Measurements from ENCODE around the gene KRTAP5-6.

The KRTAP5-6 gene

DNA sequence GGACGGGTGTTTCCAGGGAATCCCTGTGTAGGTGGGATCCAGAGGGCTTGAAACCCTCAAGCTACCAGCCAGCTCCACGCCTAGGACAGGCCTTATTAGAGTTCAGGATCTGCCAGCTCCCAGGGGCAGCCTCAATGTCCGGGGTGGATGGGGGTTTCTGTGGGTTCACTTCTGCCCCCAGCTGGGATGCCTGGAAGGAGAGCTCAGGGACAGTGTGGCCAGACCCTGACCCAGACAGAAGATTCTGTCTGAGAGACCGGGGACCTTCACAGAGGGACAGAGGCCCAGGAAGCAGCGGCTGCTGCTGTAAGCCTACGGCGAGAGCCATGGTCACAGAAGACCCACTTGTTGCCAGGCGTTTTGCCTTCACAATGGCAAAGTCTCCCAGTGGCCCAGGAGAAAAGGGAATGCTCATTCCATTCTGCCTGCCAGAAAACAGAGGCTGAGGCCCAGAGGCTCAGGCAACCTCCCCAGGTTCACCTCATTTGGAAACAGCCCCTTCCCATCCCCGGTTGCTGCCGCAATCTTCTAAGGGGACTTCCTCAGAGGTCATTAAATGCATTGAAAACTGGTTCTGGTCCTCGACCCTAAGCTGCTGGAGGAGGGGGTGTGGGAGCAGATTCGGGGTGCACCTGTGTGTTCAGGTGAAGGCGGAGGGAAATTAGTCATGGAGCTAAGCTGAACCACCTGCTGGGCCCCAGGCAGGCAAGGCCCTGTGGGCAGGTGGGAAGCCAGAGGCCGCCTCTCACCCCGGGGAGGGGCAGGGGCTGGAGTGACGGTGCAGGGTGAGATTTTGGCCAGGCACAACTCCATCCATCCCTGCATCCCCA lies 4.9 kb upstream of the KRTAP5-6 start:
- TF ChIP-seq EGR1 (IDR thresholded peaks at IDR 0.05), result no peak
- no peak for TF ChIP-seq NFIC (IDR thresholded peaks at IDR 0.05)
- no peak for TF ChIP-seq ZBTB7A (IDR thresholded peaks at IDR 0.05; ENCODE audit: low read depth)
- no peak for TF ChIP-seq TAF1 (IDR thresholded peaks at IDR 0.05; ENCODE audit: low read depth)
- no peak for TF ChIP-seq CREB1 (IDR thresholded peaks at IDR 0.05; ENCODE audit: low read depth)
- no peak for TF ChIP-seq CEBPB (IDR thresholded peaks at IDR 0.05)
- no peak for TF ChIP-seq RAD21 (IDR thresholded peaks at IDR 0.05; ENCODE audit: low read depth)
- TF ChIP-seq TEAD4 (IDR thresholded peaks at IDR 0.05), result no peak
- TF ChIP-seq EP300 (IDR thresholded peaks at IDR 0.05; ENCODE audit: borderline replicate concordance), result no peak
- no peak for TF ChIP-seq YY1 (IDR thresholded peaks at IDR 0.05; ENCODE audit: low read depth)
- TF ChIP-seq FOXM1 (IDR thresholded peaks at IDR 0.05; ENCODE audit: borderline replicate concordance, low read depth), result no peak
- no peak for TF ChIP-seq TCF12 (IDR thresholded peaks at IDR 0.05; ENCODE audit: low read depth)
- TF ChIP-seq, protein P1, sequence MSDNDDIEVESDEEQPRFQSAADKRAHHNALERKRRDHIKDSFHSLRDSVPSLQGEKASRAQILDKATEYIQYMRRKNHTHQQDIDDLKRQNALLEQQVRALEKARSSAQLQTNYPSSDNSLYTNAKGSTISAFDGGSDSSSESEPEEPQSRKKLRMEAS (IDR thresholded peaks at IDR 0.05), result no peak
- TF ChIP-seq, protein P2, sequence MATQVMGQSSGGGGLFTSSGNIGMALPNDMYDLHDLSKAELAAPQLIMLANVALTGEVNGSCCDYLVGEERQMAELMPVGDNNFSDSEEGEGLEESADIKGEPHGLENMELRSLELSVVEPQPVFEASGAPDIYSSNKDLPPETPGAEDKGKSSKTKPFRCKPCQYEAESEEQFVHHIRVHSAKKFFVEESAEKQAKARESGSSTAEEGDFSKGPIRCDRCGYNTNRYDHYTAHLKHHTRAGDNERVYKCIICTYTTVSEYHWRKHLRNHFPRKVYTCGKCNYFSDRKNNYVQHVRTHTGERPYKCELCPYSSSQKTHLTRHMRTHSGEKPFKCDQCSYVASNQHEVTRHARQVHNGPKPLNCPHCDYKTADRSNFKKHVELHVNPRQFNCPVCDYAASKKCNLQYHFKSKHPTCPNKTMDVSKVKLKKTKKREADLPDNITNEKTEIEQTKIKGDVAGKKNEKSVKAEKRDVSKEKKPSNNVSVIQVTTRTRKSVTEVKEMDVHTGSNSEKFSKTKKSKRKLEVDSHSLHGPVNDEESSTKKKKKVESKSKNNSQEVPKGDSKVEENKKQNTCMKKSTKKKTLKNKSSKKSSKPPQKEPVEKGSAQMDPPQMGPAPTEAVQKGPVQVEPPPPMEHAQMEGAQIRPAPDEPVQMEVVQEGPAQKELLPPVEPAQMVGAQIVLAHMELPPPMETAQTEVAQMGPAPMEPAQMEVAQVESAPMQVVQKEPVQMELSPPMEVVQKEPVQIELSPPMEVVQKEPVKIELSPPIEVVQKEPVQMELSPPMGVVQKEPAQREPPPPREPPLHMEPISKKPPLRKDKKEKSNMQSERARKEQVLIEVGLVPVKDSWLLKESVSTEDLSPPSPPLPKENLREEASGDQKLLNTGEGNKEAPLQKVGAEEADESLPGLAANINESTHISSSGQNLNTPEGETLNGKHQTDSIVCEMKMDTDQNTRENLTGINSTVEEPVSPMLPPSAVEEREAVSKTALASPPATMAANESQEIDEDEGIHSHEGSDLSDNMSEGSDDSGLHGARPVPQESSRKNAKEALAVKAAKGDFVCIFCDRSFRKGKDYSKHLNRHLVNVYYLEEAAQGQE (IDR thresholded peaks at IDR 0.05; ENCODE audit: low read depth), result no peak
- TF ChIP-seq, protein P3, sequence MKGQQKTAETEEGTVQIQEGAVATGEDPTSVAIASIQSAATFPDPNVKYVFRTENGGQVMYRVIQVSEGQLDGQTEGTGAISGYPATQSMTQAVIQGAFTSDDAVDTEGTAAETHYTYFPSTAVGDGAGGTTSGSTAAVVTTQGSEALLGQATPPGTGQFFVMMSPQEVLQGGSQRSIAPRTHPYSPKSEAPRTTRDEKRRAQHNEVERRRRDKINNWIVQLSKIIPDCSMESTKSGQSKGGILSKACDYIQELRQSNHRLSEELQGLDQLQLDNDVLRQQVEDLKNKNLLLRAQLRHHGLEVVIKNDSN (IDR thresholded peaks at IDR 0.05), result no peak

GRCh38 chr11:1692708-1693326 lies 4.2 kb upstream of the KRTAP5-6 start:
- no peak for TF ChIP-seq NFIC (IDR thresholded peaks at IDR 0.05)
- no peak for TF ChIP-seq EGR1 (IDR thresholded peaks at IDR 0.05)
- no peak for TF ChIP-seq ZBTB7A (IDR thresholded peaks at IDR 0.05; ENCODE audit: low read depth)
- no peak for TF ChIP-seq CREB1 (IDR thresholded peaks at IDR 0.05; ENCODE audit: low read depth)
- no peak for TF ChIP-seq CEBPB (IDR thresholded peaks at IDR 0.05)
- TF ChIP-seq RAD21 (IDR thresholded peaks at IDR 0.05; ENCODE audit: low read depth), result no peak
- no peak for TF ChIP-seq TAF1 (IDR thresholded peaks at IDR 0.05; ENCODE audit: low read depth)
- TF ChIP-seq YY1 (IDR thresholded peaks at IDR 0.05; ENCODE audit: low read depth), result no peak
- TF ChIP-seq EP300 (IDR thresholded peaks at IDR 0.05; ENCODE audit: borderline replicate concordance), result no peak
- no peak for TF ChIP-seq TEAD4 (IDR thresholded peaks at IDR 0.05)
- TF ChIP-seq, protein P2 (IDR thresholded peaks at IDR 0.05; ENCODE audit: low read depth), result no peak
- no peak for TF ChIP-seq TCF12 (IDR thresholded peaks at IDR 0.05; ENCODE audit: low read depth)
- no peak for TF ChIP-seq FOXM1 (IDR thresholded peaks at IDR 0.05; ENCODE audit: borderline replicate concordance, low read depth)

DNA sequence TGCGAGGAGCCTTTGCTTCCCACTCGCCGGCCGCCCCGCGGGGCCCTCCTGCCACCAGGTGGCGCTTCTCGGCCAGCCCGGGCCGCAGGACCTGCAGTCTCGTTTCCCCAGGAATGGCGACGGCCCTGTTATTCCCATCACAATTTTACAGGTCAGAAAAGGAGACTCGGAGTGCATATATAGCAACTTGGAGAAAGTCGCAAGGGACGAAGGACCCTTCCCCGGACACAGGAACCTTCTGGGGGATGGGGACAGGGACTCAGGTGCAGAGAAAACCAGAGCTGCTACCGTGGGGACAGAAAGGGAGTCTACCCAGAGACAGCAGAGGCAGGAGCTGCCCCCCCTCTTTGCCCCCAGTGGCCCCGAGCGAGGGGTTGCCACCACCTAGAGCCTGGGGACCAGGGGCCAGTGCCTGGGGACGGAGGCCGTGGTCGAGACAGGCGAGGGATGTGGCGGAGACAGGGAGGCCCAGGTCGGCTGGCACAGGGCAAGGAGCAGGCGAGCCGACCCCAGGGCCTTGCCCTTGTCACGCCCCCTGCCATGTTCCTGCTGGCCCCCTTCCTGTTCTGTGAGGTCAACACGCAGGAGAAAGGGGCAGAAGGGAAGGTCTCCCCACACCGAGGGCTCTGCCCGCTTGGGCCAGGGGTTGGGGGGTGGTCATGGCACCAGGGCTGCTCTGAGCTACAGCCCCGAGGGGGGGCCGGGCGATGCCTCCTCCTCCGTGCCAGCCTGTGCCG lies 3.5 kb upstream of the KRTAP5-6 start:
- TF ChIP-seq ZBTB7A (IDR thresholded peaks at IDR 0.05; ENCODE audit: low read depth) (peak; percentile 97), EP300 (IDR thresholded peaks at IDR 0.05; ENCODE audit: borderline replicate concordance) (no peak), TEAD4 (IDR thresholded peaks at IDR 0.05) (no peak), FOXM1 (IDR thresholded peaks at IDR 0.05; ENCODE audit: borderline replicate concordance, low read depth) (no peak), TCF12 (IDR thresholded peaks at IDR 0.05; ENCODE audit: low read depth) (no peak), EGR1 (IDR thresholded peaks at IDR 0.05) (no peak), CEBPB (IDR thresholded peaks at IDR 0.05) (no peak), TAF1 (IDR thresholded peaks at IDR 0.05; ENCODE audit: low read depth) (no peak), NFIC (IDR thresholded peaks at IDR 0.05) (no peak), CREB1 (IDR thresholded peaks at IDR 0.05; ENCODE audit: low read depth) (no peak), YY1 (IDR thresholded peaks at IDR 0.05; ENCODE audit: low read depth) (peak; percentile 65), RAD21 (IDR thresholded peaks at IDR 0.05; ENCODE audit: low read depth) (peak; percentile 63)
- TF ChIP-seq, protein P3 (IDR thresholded peaks at IDR 0.05), result no peak
- TF ChIP-seq, protein P1 (IDR thresholded peaks at IDR 0.05), result peak; percentile 30; the same call in 1 of the 2 replicates
- TF ChIP-seq, protein P2 (IDR thresholded peaks at IDR 0.05; ENCODE audit: low read depth), result no peak
